Thyroid gland (tissue), 4 donors: ENCODE measurements around the gene CDC42BPA.

Source experiments
- CTCF ChIP-seq, 6 experiments: fragments of 200-600 bp in 3 of 6; fragments of 450-650 bp in 3 of 6; sonication (generic) in 3 of 6; IDR thresholded peaks; one replicate each; pipeline ENCODE4 v1.5.1; 2016 to 2019; ENCODE audit warnings: antibody characterized with exemption in 6 of 6, mild to moderate bottlenecking in 2 of 6, inconsistent platforms in 1 of 6, moderate library complexity in 1 of 6
- POLR2A ChIP-seq, 2 donors: fragments of 450-650 bp; IDR thresholded peaks; one replicate each; pipeline ENCODE4 v1.6.1; 2017; ENCODE audit warnings: antibody characterized with exemption in 2 of 2, mild to moderate bottlenecking in 2 of 2, moderate library complexity in 1 of 2

- TF ChIP-seq CTCF (IDR thresholded peaks at IDR 0.05) (no peak), POLR2A (IDR thresholded peaks at IDR 0.05) (no peak)
Observed at GRCh38 chr1:227062306-227062705, 256.0 kb downstream of the CDC42BPA start.
